Right lobe of liver (tissue), 6 donors: ENCODE data around the gene LGR4. TPM values are rescaled to one million over a fixed set of nuclear protein-coding genes. Genes with fewer than 3 reads are reported as not detected.
"Not testable (repeated sequence)": the region's sequence is repeated elsewhere in the genome, so short reads cannot be mapped to it uniquely, and the experiment has no call there.

ENCODE experiments used
- ATAC-seq, 4 donors: fragments of 200-7000 bp; cut with Tn5 transposase; one replicate each; pipeline ENCODE4 v1.9.1; 2020; ENCODE audit warnings: mild to moderate bottlenecking in 4 of 4, moderate library complexity in 4 of 4
- DNase-seq, 3 donors: peaks; one replicate each; pipeline ENCODE4 v3.0.0-alpha.2; 2020
- H3K27ac ChIP-seq, 3 donors: fragments of 200-600 bp; one replicate each; pipeline ENCODE4 v1.8.0; 2022
- H3K27me3 ChIP-seq, 2 donors: fragments of 200-600 bp; one replicate each; pipeline ENCODE4 v1.8.0; 2022
- H3K36me3 ChIP-seq, 4 donors: fragments of 200-600 bp; sonication (generic) in 1 of 4; one replicate each; pipeline versions ENCODE4 v1.5.1 to v1.8.0; 2017 to 2022; ENCODE audit warnings: control low read depth in 1 of 4
- H3K4me1 ChIP-seq, 4 donors: fragments of 200-600 bp; sonication (generic) in 1 of 4; one replicate each; pipeline versions ENCODE4 v1.5.1 to v1.8.0; 2017 to 2022; ENCODE audit warnings: control low read depth in 1 of 4
- H3K4me3 ChIP-seq, 3 donors: fragments of 200-600 bp; one replicate each; pipeline ENCODE4 v1.8.0; 2022
- H3K9me3 ChIP-seq, 4 donors: fragments of 200-600 bp; sonication (generic) in 1 of 4; one replicate each; pipeline versions ENCODE4 v1.5.1 to v1.8.0; 2017 to 2022; ENCODE audit warnings: control low read depth in 1 of 4
- POLR2A ChIP-seq: fragments of 450-650 bp; IDR thresholded peaks from one replicate; pipeline ENCODE4 v1.6.1; 2017; ENCODE audit warnings: antibody characterized with exemption, mild to moderate bottlenecking
- WGBS: methylation state at CpG from one replicate; pipeline ENCODE4 v1.1.6; 2018; ENCODE audit warnings: low coverage, low lambda C conversion rate; ENCODE audit not compliant: insufficient coverage; ENCODE audit errors: missing lambda C conversion rate; 5-methylcytosine and 5-hydroxymethylcytosine counted together
- intact Hi-C, 2 donors: fragments of 100-400 bp; cut with DNase I; formaldehyde crosslinking; loops; one replicate each; pipeline versions ENCODE4 v1.11.2 to v1.14.1; 2022
- long read RNA-seq: library from polyadenylated mRNA; unstranded; transcript quantifications from one replicate; pipeline ENCODE4 v2.0.0, GENCODE V29; 2019
- total RNA-seq, 6 experiments: library from RNA; depleted of rRNA in 2 of 6; stranded (reverse); fragments of >200 nt in 2 of 6; fragmentation: NEBNext Ultra II Directional in 3 of 6; extraction: Animal tissue kit (Norgen Biotek cat#: 25700) in 3 of 6; gene quantifications; one replicate each; pipeline versions ENCODE4 v1.1.0 to v1.2.4, GENCODE V29; 2016 to 2023
- TF ChIP-seq, protein P1 (sequence below), 4 donors: fragments of 200-600 bp in 3 of 4; fragments of 450-650 bp in 1 of 4; IDR thresholded peaks; one replicate each; pipeline versions ENCODE4 v1.5.1 to v1.8.0; 2016 to 2022; ENCODE audit warnings: antibody characterized with exemption in 4 of 4, mild to moderate bottlenecking in 2 of 4
- donor health status: DM: no; HTN: yes; CAD: no.
- donor health status: DM: no; HTN: no; CAD: no.
- donor health status: DM: no; HTN: no; CAD: no.
- donor health status: DM: no; HTN: yes; CAD: no.
- donor health status: DM: no; HTN: yes; CAD: no.

Gene LGR4, protein sequence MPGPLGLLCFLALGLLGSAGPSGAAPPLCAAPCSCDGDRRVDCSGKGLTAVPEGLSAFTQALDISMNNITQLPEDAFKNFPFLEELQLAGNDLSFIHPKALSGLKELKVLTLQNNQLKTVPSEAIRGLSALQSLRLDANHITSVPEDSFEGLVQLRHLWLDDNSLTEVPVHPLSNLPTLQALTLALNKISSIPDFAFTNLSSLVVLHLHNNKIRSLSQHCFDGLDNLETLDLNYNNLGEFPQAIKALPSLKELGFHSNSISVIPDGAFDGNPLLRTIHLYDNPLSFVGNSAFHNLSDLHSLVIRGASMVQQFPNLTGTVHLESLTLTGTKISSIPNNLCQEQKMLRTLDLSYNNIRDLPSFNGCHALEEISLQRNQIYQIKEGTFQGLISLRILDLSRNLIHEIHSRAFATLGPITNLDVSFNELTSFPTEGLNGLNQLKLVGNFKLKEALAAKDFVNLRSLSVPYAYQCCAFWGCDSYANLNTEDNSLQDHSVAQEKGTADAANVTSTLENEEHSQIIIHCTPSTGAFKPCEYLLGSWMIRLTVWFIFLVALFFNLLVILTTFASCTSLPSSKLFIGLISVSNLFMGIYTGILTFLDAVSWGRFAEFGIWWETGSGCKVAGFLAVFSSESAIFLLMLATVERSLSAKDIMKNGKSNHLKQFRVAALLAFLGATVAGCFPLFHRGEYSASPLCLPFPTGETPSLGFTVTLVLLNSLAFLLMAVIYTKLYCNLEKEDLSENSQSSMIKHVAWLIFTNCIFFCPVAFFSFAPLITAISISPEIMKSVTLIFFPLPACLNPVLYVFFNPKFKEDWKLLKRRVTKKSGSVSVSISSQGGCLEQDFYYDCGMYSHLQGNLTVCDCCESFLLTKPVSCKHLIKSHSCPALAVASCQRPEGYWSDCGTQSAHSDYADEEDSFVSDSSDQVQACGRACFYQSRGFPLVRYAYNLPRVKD
- total RNA-seq = 10 to 100 TPM; 32.5 to 46.3 (median 44.1) TPM
- long read RNA-seq, partial matches to known transcripts = 0 of 4 reads
- long read RNA-seq, other reads (novel, unspliced or antisense) = 4 of 4 reads

GRCh38 chr11:27472398-27473016 is at the start of gene LGR4:
Gene LGR4 (minus strand): TSS chr11:27472790. CDS start chr11:27472302, 488 bp downstream.
- Histone ChIP-seq H3K9me3 (no peaks in the 10 kb centered on the region), H3K27ac (peak within 1 kb of the TSS; percentile 89 to 98 (median 97)), H3K27me3 (no peaks in the 10 kb centered on the region), H3K4me3 (peak within 1 kb of the TSS; percentile 70 to 83 (median 73)), H3K36me3 (no peaks in the 10 kb centered on the region), H3K4me1 (peaks cover 0 to 29% (median 3%) of the 10 kb centered on the region in 4 donors)
- TF ChIP-seq, protein P1, sequence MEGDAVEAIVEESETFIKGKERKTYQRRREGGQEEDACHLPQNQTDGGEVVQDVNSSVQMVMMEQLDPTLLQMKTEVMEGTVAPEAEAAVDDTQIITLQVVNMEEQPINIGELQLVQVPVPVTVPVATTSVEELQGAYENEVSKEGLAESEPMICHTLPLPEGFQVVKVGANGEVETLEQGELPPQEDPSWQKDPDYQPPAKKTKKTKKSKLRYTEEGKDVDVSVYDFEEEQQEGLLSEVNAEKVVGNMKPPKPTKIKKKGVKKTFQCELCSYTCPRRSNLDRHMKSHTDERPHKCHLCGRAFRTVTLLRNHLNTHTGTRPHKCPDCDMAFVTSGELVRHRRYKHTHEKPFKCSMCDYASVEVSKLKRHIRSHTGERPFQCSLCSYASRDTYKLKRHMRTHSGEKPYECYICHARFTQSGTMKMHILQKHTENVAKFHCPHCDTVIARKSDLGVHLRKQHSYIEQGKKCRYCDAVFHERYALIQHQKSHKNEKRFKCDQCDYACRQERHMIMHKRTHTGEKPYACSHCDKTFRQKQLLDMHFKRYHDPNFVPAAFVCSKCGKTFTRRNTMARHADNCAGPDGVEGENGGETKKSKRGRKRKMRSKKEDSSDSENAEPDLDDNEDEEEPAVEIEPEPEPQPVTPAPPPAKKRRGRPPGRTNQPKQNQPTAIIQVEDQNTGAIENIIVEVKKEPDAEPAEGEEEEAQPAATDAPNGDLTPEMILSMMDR (IDR thresholded peaks at IDR 0.05) = no peak
- peak; percentile 95 for TF ChIP-seq POLR2A
- intact Hi-C loops = loop anchor here in 1 of 2 donors (10.0 kb wide), 1 partner anchor 168 kb away; no protein-coding TSS in a partner anchor
- peak; percentile 95 to 99 (median 98) for DNase-seq
- ATAC-seq = peak; percentile 85 to 95 (median 90)
- WGBS = 0% methylated on average over 15 of the region's 57 CpGs

DNA sequence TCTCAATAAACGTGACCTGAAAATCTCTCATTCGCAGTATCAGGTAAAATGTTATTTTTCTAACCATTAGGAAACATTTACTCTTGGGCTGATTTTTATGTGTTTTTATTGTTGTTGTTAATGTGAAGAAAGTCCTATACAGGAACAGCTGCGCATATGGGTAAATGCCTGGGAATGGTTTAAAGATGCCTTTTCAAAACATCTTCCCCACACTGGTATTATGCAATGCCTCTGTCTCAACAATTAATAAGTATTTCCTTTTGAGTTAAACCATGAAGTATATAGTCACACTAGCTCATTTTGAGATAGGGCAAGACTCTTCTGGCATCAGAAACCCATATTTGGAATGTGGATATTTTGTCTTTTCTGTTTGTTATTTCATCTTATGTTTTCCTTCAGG is 47.6 kb upstream of the LGR4 start:
- Histone ChIP-seq H3K27me3 (no peaks in the 10 kb centered on the region), H3K36me3 (no peaks in the 10 kb centered on the region), H3K9me3 (no peaks in the 10 kb centered on the region), H3K27ac (no peak overlapping the region), H3K4me1 (no peaks in the 10 kb centered on the region), H3K4me3 (no peak overlapping the region)
- WGBS = 91% methylated on average over 3 of the region's 3 CpGs
- TF ChIP-seq POLR2A = no peak
- TF ChIP-seq, protein P1 (IDR thresholded peaks at IDR 0.05) = no peak
- no peak for ATAC-seq
- no peak for DNase-seq
- intact Hi-C loops = no loop called here

DNA sequence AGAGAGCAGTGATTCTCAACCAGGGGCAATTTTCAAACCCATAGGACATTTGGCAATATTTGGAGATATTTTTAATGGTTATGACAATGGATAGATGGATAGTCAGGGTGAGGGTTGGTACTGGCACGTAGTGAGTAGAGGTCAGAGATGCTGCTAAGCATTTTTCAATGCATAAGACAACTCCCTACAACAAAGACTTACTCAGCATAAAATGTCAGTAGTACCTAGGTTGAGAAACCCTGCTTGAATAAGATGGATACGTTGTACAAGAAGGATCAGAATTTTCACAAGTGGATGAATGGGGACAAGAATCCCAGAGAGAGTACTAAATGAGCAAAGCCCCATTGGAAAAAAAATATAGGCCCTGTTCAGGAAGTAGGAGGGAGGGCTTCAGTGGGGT is 45.9 kb upstream of the LGR4 start:
- Histone ChIP-seq H3K4me1 (peaks cover 0 to 15% (median 2%) of the 10 kb centered on the region in 4 donors), H3K9me3 (no peaks in the 10 kb centered on the region), H3K27me3 (no peaks in the 10 kb centered on the region), H3K27ac (no peak overlapping the region), H3K4me3 (no peak overlapping the region), H3K36me3 (no peaks in the 10 kb centered on the region)
- ATAC-seq (no peak), DNase-seq (no peak)
- no peak for TF ChIP-seq POLR2A
- TF ChIP-seq, protein P1 (IDR thresholded peaks at IDR 0.05) = no peak
- intact Hi-C loops = no loop called here
- WGBS = 76% methylated on average over 2 of the region's 2 CpGs

- 86% methylated on average over 1 of the region's 1 CpG for WGBS
- ATAC-seq, H3K4me3 ChIP-seq, H3K9me3 ChIP-seq, H3K36me3 ChIP-seq, H3K27ac ChIP-seq, H3K27me3 ChIP-seq, intact Hi-C loops, DNase-seq: not testable (repeated sequence)
- H3K4me1 ChIP-seq = peaks cover 0 to 16% (median 2%) of the 10 kb centered on the region in 4 donors
Measured at GRCh38 chr11:27517490-27517889, 44.9 kb upstream of the LGR4 start.
